Upper lobe of right lung (tissue), 1 donor: Measurements from ENCODE around the gene FYN. TPM values are rescaled to one million over a fixed set of nuclear protein-coding genes. Genes with fewer than 3 reads are reported as not detected.

Source experiments
- ATAC-seq: fragments of 200-7000 bp; cut with Tn5 transposase; one replicate; pipeline ENCODE4 v1.9.1; 2020; ENCODE audit warnings: mild to moderate bottlenecking, moderate library complexity
- DNase-seq: peaks from one replicate; pipeline ENCODE4 v3.0.0-alpha.2; 2020
- H3K27ac ChIP-seq: fragments of 200-600 bp; one replicate; pipeline ENCODE4 v1.8.0; 2022
- H3K27me3 ChIP-seq: fragments of 200-600 bp; one replicate; pipeline ENCODE4 v1.8.0; 2022; ENCODE audit warnings: mild to moderate bottlenecking
- H3K36me3 ChIP-seq: fragments of 200-600 bp; one replicate; pipeline ENCODE4 v1.8.0; 2022
- H3K4me1 ChIP-seq: fragments of 200-600 bp; one replicate; pipeline ENCODE4 v1.8.0; 2022
- H3K4me3 ChIP-seq: fragments of 200-600 bp; one replicate; pipeline ENCODE4 v1.8.0; 2022; ENCODE audit warnings: mild to moderate bottlenecking
- H3K9me3 ChIP-seq: fragments of 200-600 bp; one replicate; pipeline ENCODE4 v1.8.0; 2022
- intact Hi-C: fragments of 100-400 bp; cut with DNase I; formaldehyde crosslinking; loops from one replicate; pipeline ENCODE4 v1.11.0; 2022
- total RNA-seq: library from RNA; stranded (reverse); fragmentation: NEBNext Ultra II Directional; extraction: Animal tissue kit (Norgen Biotek cat#: 25700); gene quantifications from one replicate; pipeline ENCODE4 v1.2.1, GENCODE V29; 2021
- TF ChIP-seq, protein P1 (sequence below): fragments of 200-600 bp; IDR thresholded peaks from one replicate; pipeline ENCODE4 v1.8.0; 2022; ENCODE audit warnings: antibody characterized with exemption
- donor health status: DM: no; HTN: yes; CAD: no; lungs with severe emphysema.

The FYN gene
- total RNA-seq, 1 donor from 2014 or later = 115 TPM

DNA sequence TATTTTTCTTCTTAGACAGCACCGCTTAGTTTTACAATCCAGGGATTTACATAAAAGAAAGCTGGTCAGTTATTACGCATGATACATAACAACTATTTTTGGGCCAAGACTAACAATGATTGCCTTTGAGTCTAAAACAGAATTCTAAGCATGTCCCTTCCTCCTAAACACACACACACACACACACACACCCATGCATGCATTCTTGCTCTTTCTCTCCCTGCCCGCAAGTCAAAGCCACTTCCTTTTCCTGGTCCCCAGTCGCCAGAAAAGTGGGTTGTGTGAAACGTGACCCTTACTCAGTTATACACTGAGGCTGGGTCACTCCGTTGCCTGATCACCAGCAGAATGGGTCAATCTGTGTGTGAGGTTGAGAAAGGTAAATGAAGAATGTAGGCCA lies 31.4 kb downstream of the FYN start:
- no peak overlapping the region for H3K27ac ChIP-seq
- H3K4me1 ChIP-seq = peaks cover 45% of the 10 kb centered on the region
- ATAC-seq (peak; percentile 56), DNase-seq (no peak)
- no peaks in the 10 kb centered on the region for H3K27me3 ChIP-seq
- intact Hi-C loops = no loop called here
- H3K36me3 ChIP-seq = peaks cover 3% of the 10 kb centered on the region
- no peaks in the 10 kb centered on the region for H3K9me3 ChIP-seq
- TF ChIP-seq, protein P1, sequence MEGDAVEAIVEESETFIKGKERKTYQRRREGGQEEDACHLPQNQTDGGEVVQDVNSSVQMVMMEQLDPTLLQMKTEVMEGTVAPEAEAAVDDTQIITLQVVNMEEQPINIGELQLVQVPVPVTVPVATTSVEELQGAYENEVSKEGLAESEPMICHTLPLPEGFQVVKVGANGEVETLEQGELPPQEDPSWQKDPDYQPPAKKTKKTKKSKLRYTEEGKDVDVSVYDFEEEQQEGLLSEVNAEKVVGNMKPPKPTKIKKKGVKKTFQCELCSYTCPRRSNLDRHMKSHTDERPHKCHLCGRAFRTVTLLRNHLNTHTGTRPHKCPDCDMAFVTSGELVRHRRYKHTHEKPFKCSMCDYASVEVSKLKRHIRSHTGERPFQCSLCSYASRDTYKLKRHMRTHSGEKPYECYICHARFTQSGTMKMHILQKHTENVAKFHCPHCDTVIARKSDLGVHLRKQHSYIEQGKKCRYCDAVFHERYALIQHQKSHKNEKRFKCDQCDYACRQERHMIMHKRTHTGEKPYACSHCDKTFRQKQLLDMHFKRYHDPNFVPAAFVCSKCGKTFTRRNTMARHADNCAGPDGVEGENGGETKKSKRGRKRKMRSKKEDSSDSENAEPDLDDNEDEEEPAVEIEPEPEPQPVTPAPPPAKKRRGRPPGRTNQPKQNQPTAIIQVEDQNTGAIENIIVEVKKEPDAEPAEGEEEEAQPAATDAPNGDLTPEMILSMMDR = no peak
- H3K4me3 ChIP-seq = no peak overlapping the region

DNA sequence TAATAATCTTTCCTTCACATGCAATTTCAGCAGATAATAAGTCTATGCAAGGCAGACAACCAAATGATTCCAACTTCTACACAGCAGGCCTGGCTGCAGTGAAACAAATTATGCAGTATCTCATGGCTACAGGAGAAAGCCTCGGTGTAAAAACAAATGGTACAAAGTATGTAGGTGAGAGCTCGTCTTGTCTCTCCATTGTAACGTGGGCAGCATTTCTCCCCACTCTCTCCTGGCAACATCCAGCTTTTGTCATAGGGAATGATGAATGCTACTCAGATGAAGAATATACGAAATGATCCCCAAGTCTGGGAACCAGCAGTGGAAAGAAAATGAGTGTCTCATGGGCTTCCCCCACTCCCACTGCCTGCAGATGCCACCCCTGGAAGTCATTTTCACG lies 32.4 kb downstream of the FYN start:
- Histone ChIP-seq H3K27ac (no peak overlapping the region), H3K4me3 (no peak overlapping the region), H3K36me3 (peaks cover 2% of the 10 kb centered on the region), H3K9me3 (no peaks in the 10 kb centered on the region), H3K4me1 (peaks cover 40% of the 10 kb centered on the region), H3K27me3 (no peaks in the 10 kb centered on the region)
- TF ChIP-seq, protein P1 = no peak
- ATAC-seq (no peak), DNase-seq (no peak)
- intact Hi-C loops = no loop called here

DNA sequence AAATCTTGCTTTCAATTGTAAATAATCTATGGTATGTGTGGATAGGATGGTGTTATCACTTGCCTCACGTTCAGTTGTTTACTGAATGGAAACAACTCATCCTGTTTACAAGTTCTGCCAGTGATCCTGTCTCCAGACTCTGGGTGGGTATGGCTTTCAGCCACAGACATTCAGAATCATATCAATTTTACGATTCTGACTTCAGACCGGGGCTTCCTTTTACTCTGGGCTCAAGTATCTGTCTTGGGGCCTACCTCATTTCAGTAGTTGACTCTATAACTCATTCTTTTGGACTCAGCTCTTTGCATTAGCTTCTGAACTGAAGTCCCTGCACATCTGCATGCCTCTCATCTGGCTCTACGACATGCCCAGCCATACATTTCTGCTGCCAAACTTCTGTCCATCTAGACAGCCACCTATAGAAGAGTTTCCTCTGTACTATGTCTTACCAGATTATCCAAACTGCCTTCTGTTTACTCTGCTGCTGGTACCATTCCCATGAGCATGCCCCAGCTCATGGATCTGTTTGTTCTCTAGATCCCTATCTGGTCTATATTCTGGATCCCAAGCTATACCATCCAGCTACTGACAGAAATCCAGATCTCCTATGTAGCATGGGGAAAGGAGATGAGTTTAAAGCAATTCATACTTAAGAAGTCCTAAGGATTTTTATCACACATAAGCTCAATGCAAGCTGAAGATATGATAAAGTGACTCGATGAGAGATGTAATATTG lies 34.3 kb downstream of the FYN start:
- Histone ChIP-seq H3K4me3 (no peak overlapping the region), H3K9me3 (no peaks in the 10 kb centered on the region), H3K4me1 (peaks cover 27% of the 10 kb centered on the region), H3K27ac (no peak overlapping the region), H3K27me3 (no peaks in the 10 kb centered on the region), H3K36me3 (no peaks in the 10 kb centered on the region)
- no peak for DNase-seq
- TF ChIP-seq, protein P1 = no peak
- intact Hi-C loops = no loop called here
- ATAC-seq = no peak

DNA sequence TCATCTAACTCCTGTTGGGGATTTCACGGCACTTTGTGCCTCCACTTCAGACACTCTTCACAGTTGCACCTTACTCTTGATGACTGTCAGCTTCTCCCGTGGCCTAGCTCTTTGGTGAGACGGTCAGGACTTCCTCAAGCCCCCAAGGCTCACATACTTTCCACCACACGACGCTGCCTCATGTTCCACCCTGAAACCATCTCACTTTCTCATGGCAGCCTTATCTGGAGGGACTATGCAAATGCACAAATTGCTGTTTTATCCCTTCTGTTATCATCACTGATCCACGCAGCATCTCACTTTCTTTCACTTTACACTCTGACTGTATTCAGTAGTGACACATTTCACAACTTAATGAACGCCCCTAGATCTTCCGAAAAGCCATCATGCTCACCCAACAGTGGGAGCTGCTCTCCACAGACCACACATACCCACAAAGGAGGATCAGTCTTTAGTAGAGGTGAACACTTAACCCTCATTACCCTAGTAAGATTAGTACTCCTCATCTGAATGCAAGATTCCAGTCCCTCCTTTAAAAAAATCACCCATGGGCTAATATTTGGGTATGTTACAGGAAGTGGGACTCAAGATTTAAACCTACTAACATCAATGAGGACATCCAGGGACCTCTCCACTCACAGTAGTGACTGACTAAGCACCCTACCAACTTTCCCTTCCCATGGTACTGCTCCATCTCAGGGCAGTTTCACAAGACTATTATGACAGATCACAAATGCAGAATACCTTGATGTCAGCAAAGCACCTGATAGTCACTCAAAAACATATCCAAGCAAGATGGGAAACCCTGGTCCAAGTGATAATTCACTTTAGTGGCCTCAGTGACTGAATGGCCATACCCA lies 35.4 kb downstream of the FYN start:
- DNase-seq (no peak), ATAC-seq (no peak)
- H3K27me3 ChIP-seq = no peaks in the 10 kb centered on the region
- H3K36me3 ChIP-seq = no peaks in the 10 kb centered on the region
- H3K4me3 ChIP-seq = no peak overlapping the region
- H3K9me3 ChIP-seq = no peaks in the 10 kb centered on the region
- no peak overlapping the region for H3K27ac ChIP-seq
- peaks cover 24% of the 10 kb centered on the region for H3K4me1 ChIP-seq
- TF ChIP-seq, protein P1 = no peak
- intact Hi-C loops = no loop called here

DNA sequence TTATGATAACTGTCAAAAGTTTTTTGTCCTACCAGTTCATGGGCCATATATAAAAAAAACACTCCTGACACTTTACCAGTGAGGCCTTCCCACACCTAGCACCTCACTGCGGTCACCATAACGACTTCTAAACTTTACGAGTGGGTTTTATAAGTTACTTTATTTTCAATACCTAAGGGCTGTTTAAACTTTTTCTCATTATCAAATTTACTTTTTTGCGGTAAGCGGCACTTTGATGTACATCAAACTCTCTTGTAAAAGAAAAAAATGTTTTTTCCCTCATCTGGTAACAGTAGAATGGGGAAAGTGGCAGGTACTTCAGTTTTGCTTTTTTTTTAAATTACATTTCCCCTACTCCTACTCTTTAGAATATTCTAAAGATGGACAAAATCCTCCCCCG lies 36.2 kb downstream of the FYN start:
- DNase-seq (no peak), ATAC-seq (no peak)
- Histone ChIP-seq H3K9me3 (no peaks in the 10 kb centered on the region), H3K27ac (no peak overlapping the region), H3K4me1 (peaks cover 22% of the 10 kb centered on the region), H3K27me3 (no peaks in the 10 kb centered on the region), H3K4me3 (no peak overlapping the region), H3K36me3 (no peaks in the 10 kb centered on the region)
- intact Hi-C loops = no loop called here
- TF ChIP-seq, protein P1 = no peak
